Colon (tissue), 2 donors: Measurements from ENCODE around the gene RPL39L.

Source experiments
- FAIRE-seq: peaks from 2 replicates; lab custom pipeline; 2012; peaks lifted over from hg19 to GRCh38; lab: Jason Lieb, UNC
- donor health status: control.
- donor health status: control.

RPL39L gene

DNA sequence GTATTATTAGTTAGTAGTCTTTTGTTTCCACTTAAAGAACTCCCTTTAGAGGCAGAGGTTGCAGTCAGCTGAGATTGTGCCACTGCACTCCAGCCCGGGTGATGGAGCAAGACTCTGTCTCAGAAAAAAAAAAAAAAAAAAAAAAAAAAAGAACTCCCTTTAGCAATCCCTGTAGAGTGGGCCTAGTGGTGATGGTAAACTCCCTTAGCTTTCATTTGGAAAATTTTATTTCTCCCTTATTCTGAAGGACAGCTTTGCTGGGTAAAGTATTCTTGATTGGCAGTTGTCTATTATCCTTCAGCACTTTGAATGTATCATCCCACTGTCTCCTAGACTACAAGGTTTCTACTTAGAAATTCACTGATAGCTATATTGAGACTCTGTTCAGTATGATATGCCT lies 46.0 kb downstream of the RPL39L start:
- FAIRE-seq: no peak

- FAIRE-seq: no peak
These were observed 50.6 kb downstream of the RPL39L start for GRCh38 chr3:187088701-187089100.

DNA sequence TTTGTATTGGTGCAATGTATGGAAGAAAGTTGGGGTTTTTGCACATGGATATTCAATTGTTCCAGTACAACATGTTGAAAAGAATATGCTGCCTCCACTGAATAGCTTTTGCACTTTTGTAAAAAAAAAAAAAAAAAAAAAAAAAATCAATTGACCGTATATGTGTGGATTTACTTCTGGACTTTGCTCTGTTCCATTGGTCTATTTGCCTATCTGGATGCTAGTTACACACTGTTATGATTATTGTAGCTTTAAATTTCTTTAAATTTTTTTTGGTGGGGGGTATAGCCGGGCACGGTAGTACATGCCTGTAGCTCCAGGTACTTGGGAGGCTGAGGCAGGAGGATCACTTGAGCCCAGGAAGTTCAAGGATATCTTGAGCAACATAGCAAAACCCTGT lies 52.5 kb downstream of the RPL39L start:
- FAIRE-seq: no peak

- no peak for FAIRE-seq
These were observed 53.4 kb downstream of the RPL39L start for GRCh38 chr3:187085933-187086332.

GRCh38 chr3:187085021-187085666 lies 54.2 kb downstream of the RPL39L start:
- no peak for FAIRE-seq

GRCh38 chr3:187084580-187084979 lies 54.7 kb downstream of the RPL39L start:
- FAIRE-seq: no peak

- FAIRE-seq: no peak
These were observed 55.2 kb downstream of the RPL39L start for GRCh38 chr3:187084126-187084525.

GRCh38 chr3:187082758-187083375 lies 56.4 kb downstream of the RPL39L start:
- no peak for FAIRE-seq

- no peak for FAIRE-seq
These were observed 58.4 kb downstream of the RPL39L start for GRCh38 chr3:187080799-187081450.

DNA sequence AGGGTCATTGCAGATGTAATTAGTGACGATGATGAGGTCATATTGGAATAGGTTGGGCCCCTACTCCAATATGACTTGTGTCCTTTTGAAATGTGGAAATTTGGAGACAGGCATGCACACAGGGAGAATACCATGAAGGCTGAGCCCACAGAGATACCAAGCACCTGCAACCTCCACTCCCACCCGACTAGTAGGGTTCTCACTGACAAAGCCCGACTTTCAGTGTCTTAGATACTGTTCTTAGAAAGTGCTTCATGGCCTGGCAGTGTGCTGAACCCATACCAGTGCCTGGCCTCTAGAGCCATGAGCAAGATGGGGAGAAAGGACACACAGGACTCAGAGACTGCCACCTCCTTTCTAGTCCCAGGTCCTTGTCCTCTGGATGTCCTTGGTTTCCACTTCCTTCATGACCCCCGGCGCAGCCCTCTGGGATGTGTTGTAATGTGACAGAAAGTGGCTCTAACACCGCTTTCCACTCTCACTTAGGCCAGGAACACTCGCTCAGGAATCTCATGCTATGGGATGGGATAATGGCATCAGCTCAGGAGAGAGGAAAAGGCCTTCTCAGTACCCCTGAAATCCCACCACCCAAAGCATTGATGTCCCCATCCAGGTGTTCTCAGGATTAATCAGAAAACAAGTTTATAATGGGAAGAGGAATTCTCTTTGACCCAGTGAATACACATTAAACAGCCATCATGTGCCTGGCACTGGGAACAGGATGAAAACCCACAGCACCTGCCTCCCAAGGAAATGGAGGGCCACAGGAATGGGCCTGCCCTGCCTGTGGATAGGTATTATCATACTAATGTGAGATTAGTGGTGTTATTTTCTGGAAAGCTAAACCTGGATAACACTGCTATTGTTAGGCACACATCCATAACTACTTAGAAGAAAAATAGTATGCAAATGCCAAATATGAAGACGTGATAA lies 59.9 kb downstream of the RPL39L start:
- FAIRE-seq: no peak

GRCh38 chr3:187077537-187077936 lies 61.8 kb downstream of the RPL39L start:
- FAIRE-seq: no peak

DNA sequence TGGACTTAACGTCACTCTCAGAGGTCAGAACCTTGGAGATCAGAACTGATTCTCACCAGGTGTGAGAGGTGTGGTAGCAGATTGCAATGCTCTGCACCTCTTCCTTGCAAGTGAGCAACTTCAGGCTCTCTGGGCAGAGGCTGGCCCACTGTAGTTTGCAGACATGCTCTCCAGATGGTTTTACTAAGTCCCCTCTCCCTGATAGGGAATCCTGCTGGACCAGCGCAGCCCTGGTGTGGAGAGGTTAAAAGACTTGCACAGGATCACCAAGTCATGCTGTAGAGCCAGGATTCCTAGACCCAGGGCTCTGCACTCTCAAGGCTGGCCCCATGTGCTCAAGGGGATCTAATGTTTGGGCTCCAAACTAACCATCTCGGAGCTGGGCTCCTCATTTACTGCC lies 62.2 kb downstream of the RPL39L start:
- no peak for FAIRE-seq

DNA sequence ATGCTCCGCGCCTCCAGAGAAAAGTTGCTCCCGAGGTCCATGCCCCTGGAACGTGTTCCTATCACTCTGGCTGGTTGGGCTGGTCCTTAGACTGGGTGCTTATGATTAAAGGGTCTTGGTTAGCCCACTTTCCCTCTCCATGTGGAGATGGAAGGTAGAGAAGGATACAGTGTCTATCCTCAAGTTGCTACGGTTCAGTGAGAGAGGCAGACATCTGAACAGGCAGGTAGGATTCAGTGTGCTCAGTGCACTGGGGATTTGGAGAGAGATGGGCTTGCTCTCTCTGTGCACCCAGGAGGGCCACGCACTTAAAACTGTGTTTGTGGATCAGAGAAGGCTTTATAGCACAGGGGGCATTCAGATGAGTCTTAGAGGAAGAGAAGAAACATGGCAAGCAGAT lies 63.0 kb downstream of the RPL39L start:
- FAIRE-seq: no peak

DNA sequence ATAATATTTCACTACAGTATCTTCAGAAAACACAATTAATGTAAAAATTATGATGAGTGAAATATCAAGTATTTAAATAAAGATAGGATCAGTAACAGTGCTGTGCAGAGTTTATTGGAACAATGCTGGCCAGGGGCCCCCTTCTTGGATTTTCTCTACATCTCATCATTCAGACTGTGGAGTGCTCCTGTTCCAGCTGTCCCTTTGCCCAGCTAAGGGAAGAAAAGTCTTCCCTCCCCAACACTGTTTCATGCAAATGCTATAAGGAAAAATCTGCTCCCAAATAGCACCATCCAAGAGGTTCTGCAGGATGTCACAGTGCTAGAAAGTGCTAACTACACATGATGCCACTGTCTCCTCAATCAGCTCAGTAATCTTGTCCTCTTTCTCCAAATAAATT lies 64.5 kb downstream of the RPL39L start:
- FAIRE-seq: no peak

DNA sequence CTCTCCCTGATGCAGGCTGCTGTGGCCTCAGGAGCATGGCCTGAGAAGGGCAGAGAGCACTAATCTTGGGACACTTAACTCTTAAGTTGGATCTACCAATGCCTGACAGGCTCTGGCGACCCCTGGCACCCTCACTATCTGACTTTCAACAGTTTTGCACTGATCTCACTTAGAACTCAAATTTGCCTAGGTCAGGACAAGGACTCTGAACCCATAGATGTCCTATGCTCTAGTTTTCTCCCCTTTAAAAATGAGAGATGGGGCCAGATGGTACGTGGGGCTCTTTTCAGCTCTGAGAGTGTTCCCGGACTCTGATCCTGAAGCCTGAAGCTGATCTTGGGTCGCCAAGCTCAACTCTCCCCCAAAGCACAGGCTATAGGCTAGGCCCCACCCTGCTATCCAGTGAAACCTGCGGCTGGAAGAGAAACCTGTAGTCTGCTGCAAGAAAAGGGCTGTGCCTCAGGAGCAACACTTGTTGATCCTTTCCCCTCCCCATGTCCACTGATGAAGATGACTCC lies 65.7 kb downstream of the RPL39L start:
- no peak for FAIRE-seq

DNA sequence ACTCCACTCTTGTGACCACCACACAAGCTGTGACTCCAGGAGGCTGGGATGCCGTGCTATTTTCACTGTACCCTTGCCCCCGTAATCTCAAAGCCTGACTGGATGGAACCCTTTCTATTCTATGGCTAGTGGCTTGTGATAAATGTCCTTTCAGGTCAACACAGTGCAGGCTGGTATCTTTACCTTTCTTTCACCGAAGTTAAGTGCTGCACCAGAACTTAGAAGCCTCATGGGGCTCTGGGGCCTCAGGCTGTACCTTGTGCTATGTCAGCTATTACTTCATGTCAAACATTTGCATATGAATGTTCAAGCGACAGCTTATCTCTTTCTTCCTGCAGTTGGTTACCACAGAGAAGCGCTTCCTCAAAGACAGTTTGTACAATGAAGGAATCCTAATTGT lies 66.8 kb downstream of the RPL39L start:
- no peak for FAIRE-seq

- FAIRE-seq: no peak
These were observed 67.2 kb downstream of the RPL39L start for GRCh38 chr3:187072102-187072501.
